ENCODE data around the gene ASMTL. TPM values are rescaled to one million over a fixed set of nuclear protein-coding genes. Genes with fewer than 3 reads are reported as not detected.

The ASMTL gene
- total and polyA plus RNA-seq, 2 donors (not counting 1 experiment from before 2014, with no cell fraction given) = 12.9 to 19.8 TPM

GRCh38 chrX:1463581-1463980, 10.9 kb upstream of the ASMTL start:
- no peaks in the 10 kb centered on the region for H3K36me3 ChIP-seq (ENCODE audit: control insufficient read depth, insufficient read depth, low read length)
- no peak overlapping the region for H3K9ac ChIP-seq (ENCODE audit: insufficient read depth, low read length)
- no peak overlapping the region for H2AFZ ChIP-seq (ENCODE audit: low read length)
- TF ChIP-seq CTCF (conservative IDR thresholded peaks at IDR 0.05 in 1 of 2, IDR thresholded peaks at IDR 0.05 in 1 of 2; ENCODE audit: low read depth in 1 of 2, low read length in 2 of 2) (no peak), EZH2 (IDR thresholded peaks at IDR 0.05; ENCODE audit: low read length, missing control alignments) (no peak)
- no peaks in the 10 kb centered on the region for H3K27me3 ChIP-seq (ENCODE audit: control insufficient read depth, insufficient read depth, low read length)
- DNase-seq (ENCODE audit: low read depth in 2 of 2) = no peak
- no peak overlapping the region for H3K4me3 ChIP-seq (replicated peaks in 1 of 4; ENCODE audit: control extremely low read depth in 1 of 4, insufficient read depth in 1 of 4, low read depth in 3 of 4, low read length in 4 of 4)
- no peaks in the 10 kb centered on the region for H4K20me1 ChIP-seq (ENCODE audit: control insufficient read depth, extremely low read depth, insufficient read depth, low read length)
- no peaks in the 10 kb centered on the region for H3K79me2 ChIP-seq (ENCODE audit: control insufficient read depth, insufficient read depth, low read length)
- H3K9me3 ChIP-seq (ENCODE audit: control insufficient read depth, insufficient read depth, low read depth, low read length) = no peaks in the 10 kb centered on the region
- no peak overlapping the region for H3K27ac ChIP-seq (ENCODE audit: insufficient read depth, low read length)
- no peaks in the 10 kb centered on the region for H3K4me1 ChIP-seq (ENCODE audit: control insufficient read depth, extremely low read depth, insufficient read depth, low read length)
- no peak overlapping the region for H3K4me2 ChIP-seq (ENCODE audit: extremely low read depth, insufficient read depth, low read length)

GRCh38 chrX:1462596-1463251, 10.0 kb upstream of the ASMTL start:
- H3K79me2 ChIP-seq (ENCODE audit: control insufficient read depth, insufficient read depth, low read length) = no peaks in the 10 kb centered on the region
- peak in 1 of 2 donors; percentile 92 for DNase-seq (ENCODE audit: low read depth in 2 of 2)
- H3K27me3 ChIP-seq (ENCODE audit: control insufficient read depth, insufficient read depth, low read length) = no peaks in the 10 kb centered on the region
- no peak overlapping the region for H3K4me2 ChIP-seq (ENCODE audit: extremely low read depth, insufficient read depth, low read length)
- no peak overlapping the region for H2AFZ ChIP-seq (ENCODE audit: low read length)
- H3K27ac ChIP-seq (ENCODE audit: insufficient read depth, low read length) = no peak overlapping the region
- no peaks in the 10 kb centered on the region for H3K36me3 ChIP-seq (ENCODE audit: control insufficient read depth, insufficient read depth, low read length)
- H3K4me1 ChIP-seq (ENCODE audit: control insufficient read depth, extremely low read depth, insufficient read depth, low read length) = no peaks in the 10 kb centered on the region
- no peaks in the 10 kb centered on the region for H3K9me3 ChIP-seq (ENCODE audit: control insufficient read depth, insufficient read depth, low read depth, low read length)
- H4K20me1 ChIP-seq (ENCODE audit: control insufficient read depth, extremely low read depth, insufficient read depth, low read length) = no peaks in the 10 kb centered on the region
- H3K4me3 ChIP-seq (replicated peaks in 1 of 4; ENCODE audit: control extremely low read depth in 1 of 4, insufficient read depth in 1 of 4, low read depth in 3 of 4, low read length in 4 of 4) = no peak overlapping the region
- TF ChIP-seq EZH2 (IDR thresholded peaks at IDR 0.05; ENCODE audit: low read length, missing control alignments) (no peak), CTCF (conservative IDR thresholded peaks at IDR 0.05 in 1 of 2, IDR thresholded peaks at IDR 0.05 in 1 of 2; ENCODE audit: low read depth in 1 of 2, low read length in 2 of 2) (no peak)
- H3K9ac ChIP-seq (ENCODE audit: insufficient read depth, low read length) = no peak overlapping the region

GRCh38 chrX:1462110-1462509, 9.4 kb upstream of the ASMTL start:
- TF ChIP-seq EZH2 (IDR thresholded peaks at IDR 0.05; ENCODE audit: low read length, missing control alignments) (no peak), CTCF (conservative IDR thresholded peaks at IDR 0.05 in 1 of 2, IDR thresholded peaks at IDR 0.05 in 1 of 2; ENCODE audit: low read depth in 1 of 2, low read length in 2 of 2) (no peak)
- H4K20me1 ChIP-seq (ENCODE audit: control insufficient read depth, extremely low read depth, insufficient read depth, low read length) = no peaks in the 10 kb centered on the region
- DNase-seq (ENCODE audit: low read depth in 2 of 2) = no peak
- H3K4me3 ChIP-seq (replicated peaks in 1 of 4; ENCODE audit: control extremely low read depth in 1 of 4, insufficient read depth in 1 of 4, low read depth in 3 of 4, low read length in 4 of 4) = no peak overlapping the region
- H3K79me2 ChIP-seq (ENCODE audit: control insufficient read depth, insufficient read depth, low read length) = no peaks in the 10 kb centered on the region
- H3K9me3 ChIP-seq (ENCODE audit: control insufficient read depth, insufficient read depth, low read depth, low read length) = no peaks in the 10 kb centered on the region
- no peak overlapping the region for H3K9ac ChIP-seq (ENCODE audit: insufficient read depth, low read length)
- H3K36me3 ChIP-seq (ENCODE audit: control insufficient read depth, insufficient read depth, low read length) = no peaks in the 10 kb centered on the region
- H3K4me1 ChIP-seq (ENCODE audit: control insufficient read depth, extremely low read depth, insufficient read depth, low read length) = no peaks in the 10 kb centered on the region
- H3K27ac ChIP-seq (ENCODE audit: insufficient read depth, low read length) = no peak overlapping the region
- H3K4me2 ChIP-seq (ENCODE audit: extremely low read depth, insufficient read depth, low read length) = no peak overlapping the region
- no peaks in the 10 kb centered on the region for H3K27me3 ChIP-seq (ENCODE audit: control insufficient read depth, insufficient read depth, low read length)
- H2AFZ ChIP-seq (ENCODE audit: low read length) = no peak overlapping the region

Measured in fibroblast of lung (primary cell).